OCI-LY7 (cell line): Measurements from ENCODE around the gene PTPRU. TPM values are rescaled to one million over a fixed set of nuclear protein-coding genes. Genes with fewer than 3 reads are reported as not detected.

Experiments
- BruUV-seq: library from RNA; stranded (reverse); fragments of 400-500 nt; replicated peaks from 2 replicates; lab custom pipeline; 2021; lab: Mats Ljungman, UMichigan
- CTCF ChIA-PET: fragments of 300-600 bp; sonication (Branson Sonifier 250); formaldehyde crosslinking; loops from one replicate; lab custom pipeline; 2022; ENCODE audit warnings: antibody characterized with exemption; ENCODE audit not compliant: unreplicated experiment; lab: Charles Lee
- POLR2A ChIA-PET: fragments of 300-600 bp; sonication (Branson Sonifier 250); formaldehyde crosslinking; loops from one replicate; lab custom pipeline; 2022; ENCODE audit warnings: antibody characterized with exemption; lab: Charles Lee
- DNase-seq: peaks from one replicate; pipeline ENCODE4 v3.0.0-alpha.2; 2015; ENCODE audit warnings: low spot score
- H2AFZ ChIP-seq: fragments of 200-600 bp; sonication (generic), shearing (Covaris generic); 2 replicates; pipeline ENCODE4 v1.6.1; 2014; ENCODE audit warnings: mild to moderate bottlenecking, antibody characterized with exemption, low read length, moderate library complexity
- H3K27ac ChIP-seq: fragments of 200-600 bp; sonication (generic); 2 replicates; pipeline ENCODE4 v1.5.1; 2014; ENCODE audit warnings: mixed run types, low read depth, mild to moderate bottlenecking, moderate library complexity, low read length, inconsistent platforms; ENCODE audit not compliant: poor library complexity, severe bottlenecking
- H3K36me3 ChIP-seq: fragments of 200-600 bp; sonication (generic); 2 replicates; pipeline ENCODE4 v1.6.1; 2014; ENCODE audit warnings: mild to moderate bottlenecking, antibody characterized with exemption, low read length, moderate library complexity, mixed read lengths; ENCODE audit not compliant: insufficient read depth
- H3K4me1 ChIP-seq: fragments of 200-600 bp; sonication (generic); 2 replicates; pipeline ENCODE4 v1.5.1; 2014; ENCODE audit warnings: mild to moderate bottlenecking, low read length; ENCODE audit not compliant: insufficient read depth, poor library complexity, severe bottlenecking
- H3K4me2 ChIP-seq: fragments of 200-600 bp; sonication (generic); 2 replicates; pipeline ENCODE4 v1.6.1; 2014; ENCODE audit warnings: mild to moderate bottlenecking, low read length
- H3K4me3 ChIP-seq: fragments of 200-600 bp; sonication (generic); 2 replicates; pipeline ENCODE4 v1.5.1; 2014; ENCODE audit warnings: mild to moderate bottlenecking, low read depth, low read length; ENCODE audit not compliant: poor library complexity, severe bottlenecking
- H3K79me2 ChIP-seq: fragments of 200-600 bp; sonication (generic); 2 replicates; pipeline ENCODE4 v1.6.1; 2016; ENCODE audit warnings: low read depth, mild to moderate bottlenecking, low read length, moderate library complexity, mixed read lengths; ENCODE audit not compliant: insufficient read depth
- H3K9me2 ChIP-seq: fragments of 200-600 bp; sonication (generic); 2 replicates; pipeline ENCODE4 v1.6.1; 2016; ENCODE audit warnings: mild to moderate bottlenecking, low read length, mixed read lengths; ENCODE audit not compliant: insufficient read depth
- H3K9me3 ChIP-seq: fragments of 200-600 bp; sonication (generic); 2 replicates; pipeline ENCODE4 v1.6.1; 2014; ENCODE audit warnings: mild to moderate bottlenecking, mixed run types, low read length, mixed read lengths
- H4K20me1 ChIP-seq: fragments of 200-600 bp; sonication (generic); 2 replicates; pipeline ENCODE4 v1.6.1; 2014; ENCODE audit warnings: mild to moderate bottlenecking, antibody characterized with exemption, low read length, moderate library complexity, mixed read lengths; ENCODE audit not compliant: insufficient read depth
- CTCF ChIP-seq: fragments of 200-600 bp; sonication (generic); conservative IDR thresholded peaks from 2 replicates; pipeline ENCODE4 v1.5.1; 2014; ENCODE audit warnings: mild to moderate bottlenecking, antibody characterized with exemption, low read length, moderate library complexity, mixed read lengths
- EZH2phosphoT487 ChIP-seq: fragments of 200-600 bp; sonication (generic); IDR thresholded peaks from 2 replicates; pipeline ENCODE4 v1.6.1; 2018; ENCODE audit warnings: low read depth, borderline replicate concordance, mild to moderate bottlenecking, mixed run types, antibody characterized with exemption, low read length, moderate library complexity, mixed read lengths
- intact Hi-C: fragments of 100-400 bp; cut with micrococcal nuclease; formaldehyde crosslinking; loops from one replicate; pipeline ENCODE4 v1.10.0; 2022; ENCODE audit not compliant: unreplicated experiment
- total RNA-seq, 2 experiments: library from RNA; depleted of rRNA in 1 of 2; stranded (reverse); fragments of >200 nt in 1 of 2; shearing (Covaris generic) in 1 of 2; gene quantifications; 2 replicates each; pipeline ENCODE4 v1.2.3, GENCODE V29; 2014 to 2022

The PTPRU gene
- total RNA-seq, 2 experiments from 2014 or later, result 2.5 to 4.6 TPM

- peak; percentile 98 for TF ChIP-seq CTCF
- no peak for TF ChIP-seq EZH2phosphoT487
- BruUV-seq, result no TSS peak
- ChIA-PET POLR2A (interaction anchor here (1.1 kb wide), 1 partner anchor 167 kb away, joined by 3 read pairs; no protein-coding TSS in a partner anchor), CTCF (no interaction called here)
- no peaks in the 10 kb centered on the region for H3K9me3 ChIP-seq
- no peaks in the 10 kb centered on the region for H4K20me1 ChIP-seq
- no peak overlapping the region for H3K4me3 ChIP-seq
- no peak overlapping the region for H3K27ac ChIP-seq
- no peaks in the 10 kb centered on the region for H3K4me1 ChIP-seq
- H3K36me3 ChIP-seq, result peaks cover 35% of the 10 kb centered on the region
- H3K9me2 ChIP-seq, result no peaks in the 10 kb centered on the region
- intact Hi-C loops, result loop anchor here (1.0 to 10.0 kb wide), 5 partner anchors 82 to 418 kb away; no protein-coding TSS in a partner anchor
- DNase-seq, result peak; percentile 85
- no peak overlapping the region for H3K4me2 ChIP-seq
- H2AFZ ChIP-seq, result no peak overlapping the region
- H3K79me2 ChIP-seq, result no peaks in the 10 kb centered on the region
These were observed 33.6 kb upstream of the PTPRU start for GRCh38 chr1:29202584-29203340.

GRCh38 chr1:29208442-29208841 is 27.9 kb upstream of the PTPRU start:
- intact Hi-C loops, result loop anchor here (10.0 kb wide), 2 partner anchors 134 to 424 kb away; no protein-coding TSS in a partner anchor
- no TSS peak for BruUV-seq
- TF ChIP-seq CTCF, result no peak
- TF ChIP-seq EZH2phosphoT487, result no peak
- H3K36me3 ChIP-seq, result peaks cover 34% of the 10 kb centered on the region
- no peaks in the 10 kb centered on the region for H3K9me3 ChIP-seq
- no peak overlapping the region for H3K4me3 ChIP-seq
- H3K4me1 ChIP-seq, result no peaks in the 10 kb centered on the region
- no peaks in the 10 kb centered on the region for H3K9me2 ChIP-seq
- no peaks in the 10 kb centered on the region for H3K79me2 ChIP-seq
- CTCF ChIA-PET, result no interaction called here
- no peaks in the 10 kb centered on the region for H4K20me1 ChIP-seq
- H3K27ac ChIP-seq, result no peak overlapping the region
- DNase-seq, result no peak
- POLR2A ChIA-PET, result no interaction called here
- H3K4me2 ChIP-seq, result no peak overlapping the region
- H2AFZ ChIP-seq, result no peak overlapping the region

- Histone ChIP-seq H3K9me2 (no peaks in the 10 kb centered on the region), H3K27ac (no peak overlapping the region), H2AFZ (no peak overlapping the region), H4K20me1 (no peaks in the 10 kb centered on the region), H3K79me2 (no peaks in the 10 kb centered on the region), H3K4me1 (no peaks in the 10 kb centered on the region), H3K4me2 (no peak overlapping the region), H3K36me3 (peaks cover 39% of the 10 kb centered on the region), H3K4me3 (no peak overlapping the region), H3K9me3 (no peaks in the 10 kb centered on the region)
- CTCF ChIA-PET, result no interaction called here
- DNase-seq, result no peak
- no TSS peak for BruUV-seq
- POLR2A ChIA-PET, result no interaction called here
- no peak for TF ChIP-seq CTCF
- TF ChIP-seq EZH2phosphoT487, result no peak
- intact Hi-C loops, result loop anchor here (10.0 kb wide), 2 partner anchors 134 to 424 kb away; no protein-coding TSS in a partner anchor
These were observed 27.1 kb upstream of the PTPRU start for GRCh38 chr1:29209173-29209572.
